ENCODE data around the gene RPL5. TPM values are rescaled to one million over a fixed set of nuclear protein-coding genes. Genes with fewer than 3 reads are reported as not detected.

RPL5 gene
- total and polyA plus RNA-seq, 2 of the 8 experiments (the other 6 are each of a cell fraction or from before 2014, with no cell fraction given): 1,506 to 2,034 TPM

- TF ChIP-seq ATF3 (IDR thresholded peaks at IDR 0.05; ENCODE audit: insufficient read depth, low read depth, low read length) (no peak), ASH2L (IDR thresholded peaks at IDR 0.05; ENCODE audit: low read length) (no peak), CHD1 (IDR thresholded peaks at IDR 0.05; ENCODE audit: low read depth, low read length) (no peak)
Observed at GRCh38 chr1:92850019-92850418, 18.2 kb downstream of the RPL5 start (continued).
